Spinal cord (tissue), 10 donors: ENCODE data around the gene KDM2B. TPM values are rescaled to one million over a fixed set of nuclear protein-coding genes. Genes with fewer than 3 reads are reported as not detected.
"Not testable (repeated sequence)": the region's sequence is repeated elsewhere in the genome, so short reads cannot be mapped to it uniquely, and the experiment has no call there.

Experiments used
- DNase-seq, 6 donors: peaks; one replicate each; pipeline versions ENCODE4 v3.0.0 to v3.0.0-alpha.2; 2013 to 2015; ENCODE audit warnings: low spot score in 6 of 6, low read depth in 4 of 6
- H3K27ac ChIP-seq: one replicate; pipeline ENCODE4 v1.5.1; 2013; ENCODE audit warnings: low read depth, low read length, control low read depth
- H3K27me3 ChIP-seq: one replicate; pipeline ENCODE4 v1.6.1; 2013; ENCODE audit warnings: low read length; ENCODE audit not compliant: control insufficient read depth, insufficient read depth
- H3K36me3 ChIP-seq: one replicate; pipeline ENCODE4 v1.6.1; 2013; ENCODE audit warnings: low read length; ENCODE audit not compliant: control insufficient read depth, insufficient read depth
- H3K4me1 ChIP-seq: one replicate; pipeline ENCODE4 v1.6.1; 2013; ENCODE audit warnings: low read length; ENCODE audit not compliant: control insufficient read depth, insufficient read depth
- H3K4me3 ChIP-seq: one replicate; pipeline ENCODE4 v1.5.1; 2013; ENCODE audit warnings: low read depth, low read length, control low read depth
- H3K9me3 ChIP-seq: one replicate; pipeline ENCODE4 v1.6.1; 2013; ENCODE audit warnings: low read length; ENCODE audit not compliant: control insufficient read depth, insufficient read depth
- WGBS: methylation state at CpG from one replicate; pipeline ENCODE4 v1.1.5; 2013; ENCODE audit warnings: missing lambda C conversion rate; ENCODE audit not compliant: insufficient coverage; 5-methylcytosine and 5-hydroxymethylcytosine counted together
- polyA plus RNA-seq, 2 donors: library from polyadenylated mRNA; unstranded; fragments of 120-200 nt; gene quantifications; one replicate each; pipeline ENCODE4 v1.2.1, GENCODE V29; 2013; ENCODE audit not compliant: insufficient read length in 2 of 2
- total RNA-seq, 2 donors: library from RNA; depleted of rRNA in 1 of 2; stranded (reverse); fragments of 120-200 nt in 1 of 2; fragments of >200 nt in 1 of 2; gene quantifications; one replicate each; pipeline versions ENCODE4 v1.2.3 to v1.2.4, GENCODE V29; 2013 to 2014
- donor health status: healthy.

KDM2B gene
- total and polyA plus RNA-seq, 4 donors = 26.8 to 58.3 (median 43.8) TPM

- H3K27ac ChIP-seq = no peak overlapping the region
- H3K36me3 ChIP-seq = peaks cover 38% of the 10 kb centered on the region
- H3K27me3 ChIP-seq = no peaks in the 10 kb centered on the region
- H3K4me3 ChIP-seq = no peak overlapping the region
- WGBS = 77% methylated on average over 13 of the region's 19 CpGs
- DNase-seq = peak in 2 of 6 donors; percentile 46 to 60
- peaks cover 4% of the 10 kb centered on the region for H3K4me1 ChIP-seq
- H3K9me3 ChIP-seq = no peaks in the 10 kb centered on the region
These were observed 86.6 kb downstream of the KDM2B start for GRCh38 chr12:121494093-121494787.

- Histone ChIP-seq H3K4me3 (no peak overlapping the region), H3K27me3 (no peaks in the 10 kb centered on the region), H3K9me3 (no peaks in the 10 kb centered on the region), H3K4me1 (no peaks in the 10 kb centered on the region), H3K27ac (no peak overlapping the region), H3K36me3 (peaks cover 42% of the 10 kb centered on the region)
- WGBS = 60% methylated on average over 11 of the region's 15 CpGs
- no peak for DNase-seq
These were observed 90.2 kb downstream of the KDM2B start for GRCh38 chr12:121490401-121491281.

- no peak for DNase-seq
- 94% methylated on average over 16 of the region's 16 CpGs for WGBS
- Histone ChIP-seq H3K4me1 (no peaks in the 10 kb centered on the region), H3K36me3 (peaks cover 34% of the 10 kb centered on the region), H3K27ac (no peak overlapping the region), H3K27me3 (no peaks in the 10 kb centered on the region), H3K4me3 (no peak overlapping the region), H3K9me3 (no peaks in the 10 kb centered on the region)
These were observed 90.9 kb downstream of the KDM2B start for GRCh38 chr12:121489874-121490273.

- Histone ChIP-seq H3K36me3 (peaks cover 24% of the 10 kb centered on the region), H3K4me3 (no peak overlapping the region), H3K9me3 (no peaks in the 10 kb centered on the region), H3K27ac (no peak overlapping the region), H3K4me1 (peaks cover 6% of the 10 kb centered on the region), H3K27me3 (no peaks in the 10 kb centered on the region)
- no peak for DNase-seq
- WGBS = 86% methylated on average over 6 of the region's 6 CpGs
These were observed 95.9 kb downstream of the KDM2B start for GRCh38 chr12:121484967-121485366.

GRCh38 chr12:121484564-121484963 lies 96.3 kb downstream of the KDM2B start:
- H3K27ac ChIP-seq, H3K9me3 ChIP-seq, H3K4me3 ChIP-seq, H3K4me1 ChIP-seq, H3K27me3 ChIP-seq, DNase-seq: not testable (repeated sequence)
- WGBS = no CpG with 5 or more reads among the region's 5 CpGs
- peaks cover 20% of the 10 kb centered on the region for H3K36me3 ChIP-seq

GRCh38 chr12:121483949-121484348 lies 96.9 kb downstream of the KDM2B start:
- 89% methylated on average over 3 of the region's 4 CpGs for WGBS
- H3K27ac ChIP-seq = no peak overlapping the region
- H3K36me3 ChIP-seq = peaks cover 18% of the 10 kb centered on the region
- H3K27me3 ChIP-seq = no peaks in the 10 kb centered on the region
- DNase-seq = no peak
- no peak overlapping the region for H3K4me3 ChIP-seq
- H3K9me3 ChIP-seq = no peaks in the 10 kb centered on the region
- H3K4me1 ChIP-seq = peaks cover 6% of the 10 kb centered on the region

DNA sequence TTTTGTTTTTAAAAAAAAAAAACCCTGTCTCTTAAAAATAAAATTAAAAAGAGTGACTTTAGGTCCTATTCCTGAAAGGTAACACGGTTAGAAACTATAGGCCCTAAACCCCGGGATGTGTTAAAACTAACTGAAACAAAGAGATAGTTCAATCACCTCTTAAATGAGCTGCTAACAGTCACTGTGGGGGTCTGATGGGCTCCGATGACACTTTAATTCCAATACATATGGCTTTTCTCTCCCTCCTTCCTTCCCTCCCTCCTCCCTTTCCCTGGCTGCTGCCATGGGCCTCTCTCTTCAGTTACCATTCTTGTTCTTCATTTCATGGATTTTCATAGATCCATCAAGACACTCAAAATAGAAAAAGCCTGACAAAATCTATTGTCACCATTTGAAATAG lies 104.3 kb downstream of the KDM2B start:
- WGBS = 9% methylated on average over 1 of the region's 3 CpGs
- DNase-seq = no peak
- Histone ChIP-seq H3K4me3 (no peak overlapping the region), H3K9me3 (no peaks in the 10 kb centered on the region), H3K27me3 (no peaks in the 10 kb centered on the region), H3K4me1 (no peaks in the 10 kb centered on the region), H3K36me3 (no peaks in the 10 kb centered on the region), H3K27ac (no peak overlapping the region)

DNA sequence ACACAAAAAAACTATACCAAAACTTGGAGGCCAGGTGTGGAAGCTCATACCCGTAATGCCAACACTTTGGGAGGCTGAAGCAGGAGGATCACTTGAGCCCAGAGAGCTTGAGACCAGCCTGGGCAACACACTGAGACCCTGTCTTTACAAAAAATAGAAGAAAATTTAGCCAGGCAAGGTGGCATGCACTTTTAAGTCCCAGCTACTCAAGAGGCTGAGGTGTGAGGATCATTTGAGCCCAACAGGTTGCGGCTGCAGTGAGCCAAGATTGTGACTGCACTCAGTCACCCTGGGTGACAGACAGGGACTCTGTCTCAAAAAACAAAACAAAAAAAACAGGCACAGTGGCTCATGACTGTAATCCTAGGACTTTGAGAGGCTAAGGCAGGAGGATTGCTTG lies 105.5 kb downstream of the KDM2B start:
- Histone ChIP-seq H3K4me3 (no peak overlapping the region), H3K27ac (no peak overlapping the region), H3K4me1 (no peaks in the 10 kb centered on the region), H3K36me3 (no peaks in the 10 kb centered on the region), H3K27me3 (no peaks in the 10 kb centered on the region), H3K9me3 (no peaks in the 10 kb centered on the region)
- no peak for DNase-seq
- 100% methylated on average over 1 of the region's 2 CpGs for WGBS

DNA sequence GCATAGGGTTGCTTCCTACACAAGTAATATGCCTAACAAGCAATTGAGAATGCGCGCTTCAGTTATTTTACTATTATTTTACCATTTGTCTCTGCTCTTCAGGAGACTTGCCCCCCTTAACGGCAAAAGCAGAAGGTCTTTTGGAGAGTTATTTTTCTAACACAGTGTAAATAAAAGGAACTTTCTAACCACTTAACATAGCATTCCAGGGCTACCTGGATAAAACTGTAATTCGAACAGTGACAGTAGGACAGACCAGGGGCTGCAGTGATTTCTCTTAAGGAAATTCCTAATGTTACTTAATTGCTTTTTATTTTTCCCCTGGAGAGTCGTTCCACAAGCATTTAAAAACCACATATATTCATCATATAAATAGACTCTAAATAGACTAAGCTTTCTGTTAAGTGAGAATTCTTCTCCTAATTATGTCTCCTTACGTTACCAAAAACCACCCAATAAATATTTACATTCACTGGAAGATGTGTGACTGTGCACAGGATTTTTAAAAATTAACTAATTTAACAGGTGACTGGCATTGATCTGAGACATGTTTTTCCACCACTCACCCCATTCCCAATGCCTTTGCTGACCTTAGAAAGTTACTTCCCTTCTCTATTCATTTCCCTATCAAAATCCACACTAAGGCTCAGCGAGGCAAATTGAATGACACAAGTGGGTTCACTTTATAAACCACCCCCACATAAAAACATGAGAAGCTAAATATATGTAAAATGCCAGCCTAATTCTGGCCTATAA lies 108.5 kb downstream of the KDM2B start:
- no peaks in the 10 kb centered on the region for H3K27me3 ChIP-seq
- H3K9me3 ChIP-seq = no peaks in the 10 kb centered on the region
- WGBS = 73% methylated on average over 2 of the region's 7 CpGs

More for the DNA sequence above, 108.5 kb downstream of the KDM2B start:
- Histone ChIP-seq H3K36me3 (no peaks in the 10 kb centered on the region), H3K4me1 (peaks cover 4% of the 10 kb centered on the region), H3K4me3 (no peak overlapping the region), H3K27ac (no peak overlapping the region)
- DNase-seq = peak in 1 of 6 donors; percentile 24
